Neural cell (in vitro differentiated cells): Measurements from ENCODE around the gene TSPAN18.

Source experiments
- EZH2 ChIP-seq: fragments of 200-600, 300-800 bp; shearing (Covaris generic), sonication (generic); IDR thresholded peaks from 2 replicates; pipeline ENCODE4 v1.6.1; 2014; ENCODE audit warnings: antibody characterized with exemption, low read length, borderline replicate concordance, mild to moderate bottlenecking; ENCODE audit not compliant: insufficient read depth, poor library complexity, severe bottlenecking
- POLR2AphosphoS5 ChIP-seq: IDR thresholded peaks from 2 replicates; pipeline ENCODE4 v1.6.1; 2012
- TAF1 ChIP-seq: IDR thresholded peaks from 2 replicates; pipeline ENCODE4 v1.6.1; 2012; ENCODE audit warnings: low read depth

GRCh38 chr11:44939673-44940395 is 213.1 kb downstream of the TSPAN18 start:
- TF ChIP-seq POLR2AphosphoS5 (no peak), TAF1 (no peak), EZH2 (no peak)
